Adrenal gland (tissue), 5 donors: Measurements from ENCODE around the gene TIAL1.

ENCODE experiments used
- POLR2A ChIP-seq, 2 donors: fragments of 450-650 bp; IDR thresholded peaks; one replicate each; pipeline ENCODE4 v1.6.1; 2017; ENCODE audit warnings: antibody characterized with exemption in 2 of 2, mild to moderate bottlenecking in 2 of 2, moderate library complexity in 1 of 2
- TF ChIP-seq, protein P1 (sequence below), 6 experiments: fragments of 450-650 bp in 4 of 6; fragments of 200-600 bp in 2 of 6; sonication (generic) in 1 of 6; IDR thresholded peaks; 1 replicate in 5 of 6; 2 replicates in 1 of 6; pipeline versions ENCODE4 v1.5.1 to v1.8.0; 2016 to 2021; ENCODE audit warnings: antibody characterized with exemption in 6 of 6, mild to moderate bottlenecking in 2 of 6, moderate library complexity in 1 of 6
- donor health status: DM: no; HTN: no; CAD: no.

DNA sequence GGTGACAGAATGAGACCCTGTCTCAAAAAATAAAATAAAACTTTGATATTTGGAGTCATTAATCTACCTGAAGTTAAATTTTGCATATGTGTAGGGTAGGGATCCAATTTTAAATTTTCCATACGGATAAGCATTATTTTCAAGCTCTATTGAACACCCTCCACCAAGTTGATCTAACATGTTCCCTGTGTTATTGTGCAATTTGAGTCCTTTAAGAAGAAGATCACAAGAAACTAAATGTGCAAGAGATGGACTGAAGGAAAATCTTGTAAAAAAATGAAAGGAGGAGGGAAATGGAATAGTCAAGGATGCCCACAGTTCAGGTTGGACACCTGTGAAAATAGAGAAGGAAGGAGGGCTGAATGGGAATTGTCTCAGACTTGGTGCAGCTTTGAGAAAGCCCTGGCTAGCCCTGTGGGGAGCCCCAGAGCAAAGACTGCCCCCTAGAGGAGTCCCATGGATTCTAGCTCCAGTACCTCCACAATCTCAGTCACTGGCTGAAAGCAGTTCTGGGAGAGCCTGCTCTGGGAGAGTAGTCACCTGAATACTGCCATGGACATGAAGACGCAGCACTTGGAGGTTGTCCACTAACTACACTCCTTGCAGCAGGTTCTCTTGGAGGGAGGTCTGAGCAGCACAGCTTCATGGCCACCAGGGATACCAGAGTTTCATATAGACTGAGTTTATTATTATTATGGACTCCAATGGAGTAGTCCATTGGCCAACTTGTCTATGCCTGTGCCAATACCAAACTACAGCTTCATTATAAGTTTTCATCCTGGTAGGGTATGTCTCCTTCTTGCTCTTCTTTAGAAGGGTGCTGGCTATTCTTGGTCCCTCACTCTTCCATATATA lies 5.7 kb upstream of the TIAL1 start:
- TF ChIP-seq, protein P1, sequence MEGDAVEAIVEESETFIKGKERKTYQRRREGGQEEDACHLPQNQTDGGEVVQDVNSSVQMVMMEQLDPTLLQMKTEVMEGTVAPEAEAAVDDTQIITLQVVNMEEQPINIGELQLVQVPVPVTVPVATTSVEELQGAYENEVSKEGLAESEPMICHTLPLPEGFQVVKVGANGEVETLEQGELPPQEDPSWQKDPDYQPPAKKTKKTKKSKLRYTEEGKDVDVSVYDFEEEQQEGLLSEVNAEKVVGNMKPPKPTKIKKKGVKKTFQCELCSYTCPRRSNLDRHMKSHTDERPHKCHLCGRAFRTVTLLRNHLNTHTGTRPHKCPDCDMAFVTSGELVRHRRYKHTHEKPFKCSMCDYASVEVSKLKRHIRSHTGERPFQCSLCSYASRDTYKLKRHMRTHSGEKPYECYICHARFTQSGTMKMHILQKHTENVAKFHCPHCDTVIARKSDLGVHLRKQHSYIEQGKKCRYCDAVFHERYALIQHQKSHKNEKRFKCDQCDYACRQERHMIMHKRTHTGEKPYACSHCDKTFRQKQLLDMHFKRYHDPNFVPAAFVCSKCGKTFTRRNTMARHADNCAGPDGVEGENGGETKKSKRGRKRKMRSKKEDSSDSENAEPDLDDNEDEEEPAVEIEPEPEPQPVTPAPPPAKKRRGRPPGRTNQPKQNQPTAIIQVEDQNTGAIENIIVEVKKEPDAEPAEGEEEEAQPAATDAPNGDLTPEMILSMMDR (IDR thresholded peaks at IDR 0.05): peak in 4 of 6 experiments; percentile 3 to 42 (median 14)
- TF ChIP-seq POLR2A (IDR thresholded peaks at IDR 0.05): no peak
